ENCODE results near the gene ALPP. TPM values are rescaled to one million over a fixed set of nuclear protein-coding genes. Genes with fewer than 3 reads are reported as not detected.

Gene ALPP
- total RNA-seq, 1 experiment from 2014 or later, result 0.20 TPM

DNA sequence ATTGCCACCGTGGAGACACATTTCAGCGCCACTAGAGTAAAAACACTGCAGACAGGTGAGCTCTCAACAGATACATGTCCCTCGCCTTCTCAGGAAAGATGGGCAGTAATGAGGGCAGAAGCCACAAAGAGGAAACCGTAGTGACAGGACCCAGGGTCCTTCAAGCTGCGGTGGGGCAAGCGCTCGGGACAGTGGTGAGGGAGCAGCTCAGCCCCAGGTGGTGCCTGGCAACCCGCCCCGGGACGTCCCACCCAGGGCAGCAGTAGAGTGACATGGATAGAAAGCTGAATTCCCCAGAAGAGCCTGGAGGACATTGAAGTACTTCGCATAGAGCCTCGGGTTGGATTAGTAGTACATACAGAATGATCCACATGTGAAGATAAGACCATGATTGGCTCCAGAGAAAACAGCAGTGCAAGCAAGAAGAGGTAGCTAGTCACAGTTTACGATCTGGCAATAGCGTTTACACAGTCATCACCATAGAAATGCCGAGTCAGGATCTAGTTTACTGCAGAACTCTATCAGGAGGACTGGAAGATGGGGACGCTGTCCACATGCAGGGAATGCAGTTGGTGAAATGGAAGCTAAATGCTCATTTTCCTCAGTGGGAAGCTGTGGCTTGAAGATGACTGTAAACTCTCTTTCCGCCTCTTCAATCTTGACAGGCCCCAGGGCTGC is 37.4 kb upstream of the ALPP start:
- H3K9me3 Mint-ChIP-seq, result peaks cover 0 to 8% of the 10 kb centered on the region in 2 experiments; a peak in 2 of 5 replicates
- no peak for DNase-seq
- no peak overlapping the region for H2BK5ac ChIP-seq (ENCODE audit: insufficient read length, low read length)
- H3K18ac ChIP-seq (ENCODE audit: insufficient read length, low read depth, low read length), result no peak overlapping the region
- H3K4me2 ChIP-seq (ENCODE audit: insufficient read depth, insufficient read length, low read length), result no peak overlapping the region
- H3T11ph ChIP-seq (ENCODE audit: low read length), result no peak overlapping the region
- H2BK20ac ChIP-seq (ENCODE audit: low read depth, low read length, poor library complexity, severe bottlenecking), result no peak overlapping the region
- H3K9me3 ChIP-seq (ENCODE audit: control insufficient read depth, low read depth, low read length), result no peaks in the 10 kb centered on the region
- no peaks in the 10 kb centered on the region for H3K27me3 ChIP-seq (ENCODE audit: insufficient read depth, low read length)
- WGBS (ENCODE audit: extremely low coverage, insufficient read length, low lambda C conversion rate), result no CpG with 5 or more reads among the region's 17 CpGs
- H3K79me1 ChIP-seq (ENCODE audit: insufficient read depth, low read depth, low read length, poor library complexity, severe bottlenecking), result no peaks in the 10 kb centered on the region
- H3K4me3 Mint-ChIP-seq, result no peak overlapping the region
- no peak overlapping the region for H2BK12ac ChIP-seq (ENCODE audit: insufficient read length, low read depth, low read length)
- no peak overlapping the region for H2BK120ac ChIP-seq (ENCODE audit: low read depth, low read length, poor library complexity, severe bottlenecking)
- H3K4me1 Mint-ChIP-seq, result peaks cover 2% of the 10 kb centered on the region in 2 experiments; a peak in 2 of 4 replicates
- H3K23me2 ChIP-seq (ENCODE audit: insufficient read length, low read depth, low read length, poor library complexity, severe bottlenecking), result no peaks in the 10 kb centered on the region
- H3K36me3 Mint-ChIP-seq (ENCODE audit: insufficient read depth in 1 of 3, low read depth in 3 of 3), result peaks cover 0 to 5% (median 3%) of the 10 kb centered on the region in 3 experiments; a peak in 3 of 7 replicates
- no peak overlapping the region for H3K27ac ChIP-seq (ENCODE audit: insufficient read length, low read depth, low read length)
- H3K4me1 ChIP-seq (ENCODE audit: insufficient read depth, low read length), result no peaks in the 10 kb centered on the region
- no peak overlapping the region for H4K8ac ChIP-seq (replicated peaks; ENCODE audit: insufficient read length, low read depth, low read length)
- no peak overlapping the region for H2AFZ ChIP-seq (ENCODE audit: low read length)
- H3K14ac ChIP-seq (ENCODE audit: insufficient read depth, low read length), result no peak overlapping the region
- H3K23ac ChIP-seq (ENCODE audit: insufficient read length, low read depth, low read length), result no peak overlapping the region
- H2BK15ac ChIP-seq (ENCODE audit: low read depth, low read length), result no peak overlapping the region
- H3K79me2 ChIP-seq (ENCODE audit: insufficient read depth, low read length), result no peaks in the 10 kb centered on the region
- H3K27ac Mint-ChIP-seq, result no peak overlapping the region
- no peak overlapping the region for H3K9ac ChIP-seq (ENCODE audit: extremely low read depth, insufficient read length, low read length)
- no peak overlapping the region for H2AK5ac ChIP-seq (ENCODE audit: insufficient read length, low read length)
- no peak overlapping the region for H4K91ac ChIP-seq (ENCODE audit: insufficient read length, low read depth, low read length)
- TF ChIP-seq, protein P1, sequence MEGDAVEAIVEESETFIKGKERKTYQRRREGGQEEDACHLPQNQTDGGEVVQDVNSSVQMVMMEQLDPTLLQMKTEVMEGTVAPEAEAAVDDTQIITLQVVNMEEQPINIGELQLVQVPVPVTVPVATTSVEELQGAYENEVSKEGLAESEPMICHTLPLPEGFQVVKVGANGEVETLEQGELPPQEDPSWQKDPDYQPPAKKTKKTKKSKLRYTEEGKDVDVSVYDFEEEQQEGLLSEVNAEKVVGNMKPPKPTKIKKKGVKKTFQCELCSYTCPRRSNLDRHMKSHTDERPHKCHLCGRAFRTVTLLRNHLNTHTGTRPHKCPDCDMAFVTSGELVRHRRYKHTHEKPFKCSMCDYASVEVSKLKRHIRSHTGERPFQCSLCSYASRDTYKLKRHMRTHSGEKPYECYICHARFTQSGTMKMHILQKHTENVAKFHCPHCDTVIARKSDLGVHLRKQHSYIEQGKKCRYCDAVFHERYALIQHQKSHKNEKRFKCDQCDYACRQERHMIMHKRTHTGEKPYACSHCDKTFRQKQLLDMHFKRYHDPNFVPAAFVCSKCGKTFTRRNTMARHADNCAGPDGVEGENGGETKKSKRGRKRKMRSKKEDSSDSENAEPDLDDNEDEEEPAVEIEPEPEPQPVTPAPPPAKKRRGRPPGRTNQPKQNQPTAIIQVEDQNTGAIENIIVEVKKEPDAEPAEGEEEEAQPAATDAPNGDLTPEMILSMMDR (conservative IDR thresholded peaks at IDR 0.05), result no peak
- peaks cover 10% of the 10 kb centered on the region; the same call in 1 of the 2 replicates for H3K27me3 Mint-ChIP-seq (ENCODE audit: low read depth)
- H4K20me1 ChIP-seq (ENCODE audit: control insufficient read depth, insufficient read depth, insufficient read length), result no peaks in the 10 kb centered on the region
- no peak overlapping the region for H3K4ac ChIP-seq (ENCODE audit: low read depth, low read length)
- no peak overlapping the region for H4K5ac ChIP-seq (ENCODE audit: insufficient read length, low read depth, low read length)
- no peak overlapping the region for H3K56ac ChIP-seq (ENCODE audit: insufficient read length, low read depth, low read length)

Measured in H9 (cell line).